SK-N-SH treated with all-trans-retinoic acid at 6 μM for 48 hours (cell line): ENCODE measurements around the gene RBM33.

Source experiments
- CREB5 ChIP-seq: fragments of 250-450 bp; sonication (Bioruptor Pico); IDR thresholded peaks from 2 replicates; pipeline ENCODE4 v1.5.1; 2020; ENCODE audit warnings: low read depth, mild to moderate bottlenecking, moderate library complexity
- CSDC2 ChIP-seq: fragments of 250-450 bp; sonication (Bioruptor Pico); IDR thresholded peaks from 2 replicates; pipeline ENCODE4 v1.5.0; 2020; ENCODE audit warnings: mild to moderate bottlenecking, moderate library complexity
- ESRRG ChIP-seq: fragments of 250-450 bp; sonication (Bioruptor Pico); IDR thresholded peaks from 2 replicates; pipeline ENCODE4 v1.6.1; 2021; ENCODE audit warnings: mild to moderate bottlenecking
- GLIS3 ChIP-seq: fragments of 250-450 bp; sonication (Bioruptor Pico); IDR thresholded peaks from 2 replicates; pipeline ENCODE4 v1.5.0; 2020; ENCODE audit warnings: mild to moderate bottlenecking, moderate library complexity
- PATZ1 ChIP-seq: fragments of 250-450 bp; sonication (Bioruptor Pico); IDR thresholded peaks from 2 replicates; pipeline ENCODE4 v1.8.0; 2020; ENCODE audit warnings: mild to moderate bottlenecking, moderate library complexity, borderline replicate concordance
- PPARA ChIP-seq: fragments of 250-450 bp; sonication (Bioruptor Pico); IDR thresholded peaks from 2 replicates; pipeline ENCODE4 v1.5.0; 2020; ENCODE audit warnings: mild to moderate bottlenecking, borderline replicate concordance
- RARB ChIP-seq: fragments of 250-450 bp; sonication (Bioruptor Pico); IDR thresholded peaks from 2 replicates; pipeline ENCODE4 v1.8.0; 2021; ENCODE audit warnings: mild to moderate bottlenecking, moderate library complexity
- SNAI2 ChIP-seq: fragments of 250-450 bp; sonication (Bioruptor Pico); IDR thresholded peaks from 2 replicates; pipeline ENCODE4 v1.5.0; 2020; ENCODE audit warnings: mild to moderate bottlenecking, moderate library complexity
- TOX ChIP-seq: fragments of 250-450 bp; sonication (Bioruptor Pico); IDR thresholded peaks from 2 replicates; pipeline ENCODE4 v1.8.0; 2021; ENCODE audit warnings: mild to moderate bottlenecking, moderate library complexity, borderline replicate concordance
- ZC3H10 ChIP-seq: fragments of 250-450 bp; sonication (Bioruptor Pico); IDR thresholded peaks from 2 replicates; pipeline ENCODE4 v1.5.1; 2021; ENCODE audit warnings: mild to moderate bottlenecking, moderate library complexity
- ZFP3 ChIP-seq: fragments of 250-450 bp; sonication (Bioruptor Pico); IDR thresholded peaks from 2 replicates; pipeline ENCODE4 v1.5.0; 2020; ENCODE audit warnings: mild to moderate bottlenecking, moderate library complexity
- TF ChIP-seq, protein P1 (sequence below): fragments of 250-450 bp; sonication (Bioruptor Pico); IDR thresholded peaks from 2 replicates; pipeline ENCODE4 v1.8.0; 2021; ENCODE audit warnings: low read depth, mild to moderate bottlenecking, moderate library complexity, borderline replicate concordance
- TF ChIP-seq, protein P2 (sequence below): fragments of 250-450 bp; sonication (Bioruptor Pico); IDR thresholded peaks from 2 replicates; pipeline ENCODE4 v1.5.1; 2021; ENCODE audit warnings: mild to moderate bottlenecking, moderate library complexity

DNA sequence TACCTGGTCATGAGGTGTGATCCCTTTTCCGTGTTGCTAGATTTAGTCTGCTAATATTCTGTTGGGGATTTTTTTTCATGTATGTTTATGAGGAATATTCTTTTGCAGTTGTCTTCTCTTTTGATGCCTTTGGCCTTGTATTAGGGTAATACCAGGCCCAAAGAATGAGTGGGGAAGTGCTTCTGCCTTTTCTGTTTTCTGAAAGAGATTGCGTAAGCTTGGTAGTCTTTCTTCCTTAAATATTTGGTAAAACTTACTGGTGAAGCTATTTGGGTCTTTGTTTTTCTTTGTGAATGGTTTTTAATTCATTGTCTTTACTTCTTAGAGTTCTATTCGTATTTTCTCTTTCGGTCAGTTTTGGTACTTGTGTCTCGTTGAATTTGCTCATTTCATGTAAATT, 116.7 kb downstream of the RBM33 start:
- TF ChIP-seq, protein P1, sequence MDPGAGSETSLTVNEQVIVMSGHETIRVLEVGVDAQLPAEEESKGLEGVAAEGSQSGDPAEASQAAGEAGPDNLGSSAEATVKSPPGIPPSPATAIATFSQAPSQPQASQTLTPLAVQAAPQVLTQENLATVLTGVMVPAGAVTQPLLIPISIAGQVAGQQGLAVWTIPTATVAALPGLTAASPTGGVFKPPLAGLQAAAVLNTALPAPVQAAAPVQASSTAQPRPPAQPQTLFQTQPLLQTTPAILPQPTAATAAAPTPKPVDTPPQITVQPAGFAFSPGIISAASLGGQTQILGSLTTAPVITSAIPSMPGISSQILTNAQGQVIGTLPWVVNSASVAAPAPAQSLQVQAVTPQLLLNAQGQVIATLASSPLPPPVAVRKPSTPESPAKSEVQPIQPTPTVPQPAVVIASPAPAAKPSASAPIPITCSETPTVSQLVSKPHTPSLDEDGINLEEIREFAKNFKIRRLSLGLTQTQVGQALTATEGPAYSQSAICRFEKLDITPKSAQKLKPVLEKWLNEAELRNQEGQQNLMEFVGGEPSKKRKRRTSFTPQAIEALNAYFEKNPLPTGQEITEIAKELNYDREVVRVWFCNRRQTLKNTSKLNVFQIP (CRISPR knock-in tag) = no peak
- TF ChIP-seq TOX (CRISPR knock-in tag) = no peak
- no peak for TF ChIP-seq ZC3H10 (CRISPR knock-in tag)
- TF ChIP-seq PATZ1 (CRISPR knock-in tag) = no peak
- TF ChIP-seq CREB5 (CRISPR knock-in tag) = no peak
- no peak for TF ChIP-seq CSDC2 (CRISPR knock-in tag)
- TF ChIP-seq GLIS3 (CRISPR knock-in tag) = no peak
- no peak for TF ChIP-seq SNAI2 (CRISPR knock-in tag)
- no peak for TF ChIP-seq PPARA (CRISPR knock-in tag)
- TF ChIP-seq ESRRG (CRISPR knock-in tag) = no peak
- no peak for TF ChIP-seq RARB (CRISPR knock-in tag)
- no peak for TF ChIP-seq ZFP3 (CRISPR knock-in tag)
- TF ChIP-seq, protein P2, sequence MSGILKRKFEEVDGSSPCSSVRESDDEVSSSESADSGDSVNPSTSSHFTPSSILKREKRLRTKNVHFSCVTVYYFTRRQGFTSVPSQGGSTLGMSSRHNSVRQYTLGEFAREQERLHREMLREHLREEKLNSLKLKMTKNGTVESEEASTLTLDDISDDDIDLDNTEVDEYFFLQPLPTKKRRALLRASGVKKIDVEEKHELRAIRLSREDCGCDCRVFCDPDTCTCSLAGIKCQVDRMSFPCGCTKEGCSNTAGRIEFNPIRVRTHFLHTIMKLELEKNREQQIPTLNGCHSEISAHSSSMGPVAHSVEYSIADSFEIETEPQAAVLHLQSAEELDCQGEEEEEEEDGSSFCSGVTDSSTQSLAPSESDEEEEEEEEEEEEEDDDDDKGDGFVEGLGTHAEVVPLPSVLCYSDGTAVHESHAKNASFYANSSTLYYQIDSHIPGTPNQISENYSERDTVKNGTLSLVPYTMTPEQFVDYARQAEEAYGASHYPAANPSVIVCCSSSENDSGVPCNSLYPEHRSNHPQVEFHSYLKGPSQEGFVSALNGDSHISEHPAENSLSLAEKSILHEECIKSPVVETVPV (CRISPR knock-in tag) = no peak
